HG02870 (cell line): ENCODE results near the gene UVSSA.
"Not testable (repeated sequence)": the region's sequence is repeated elsewhere in the genome, so short reads cannot be mapped to it uniquely, and the experiment has no call there.

Experiments
- ATAC-seq: cut with Tn5 transposase; IDR thresholded peaks from one replicate; pipeline ENCODE4 v1.9.1; 2021; ENCODE audit warnings: mild to moderate bottlenecking, moderate library complexity; ENCODE audit not compliant: unreplicated experiment

UVSSA gene

GRCh38 chr4:1415681-1415981, 68.6 kb downstream of the UVSSA start:
- ATAC-seq: no peak

GRCh38 chr4:1416051-1416947, 69.3 kb downstream of the UVSSA start:
- no peak for ATAC-seq

DNA sequence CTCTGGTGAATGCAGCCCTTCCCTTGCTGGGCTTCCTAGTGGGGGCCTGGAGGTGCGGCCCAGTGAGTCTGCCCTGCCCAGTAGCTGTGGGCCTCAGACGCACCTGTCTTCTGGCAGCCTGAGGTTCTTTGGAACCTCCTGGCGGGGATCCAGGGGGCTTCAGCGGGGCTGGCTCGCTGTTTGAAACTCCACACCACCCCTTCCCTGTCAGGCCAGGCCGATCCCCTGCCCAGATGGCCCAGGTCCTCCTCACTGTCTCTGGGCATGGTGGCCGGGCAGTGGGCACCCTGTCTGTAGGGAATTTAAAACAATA, 69.9 kb downstream of the UVSSA start:
- ATAC-seq: no peak

GRCh38 chr4:1417522-1418390, 70.7 kb downstream of the UVSSA start:
- no peak for ATAC-seq

DNA sequence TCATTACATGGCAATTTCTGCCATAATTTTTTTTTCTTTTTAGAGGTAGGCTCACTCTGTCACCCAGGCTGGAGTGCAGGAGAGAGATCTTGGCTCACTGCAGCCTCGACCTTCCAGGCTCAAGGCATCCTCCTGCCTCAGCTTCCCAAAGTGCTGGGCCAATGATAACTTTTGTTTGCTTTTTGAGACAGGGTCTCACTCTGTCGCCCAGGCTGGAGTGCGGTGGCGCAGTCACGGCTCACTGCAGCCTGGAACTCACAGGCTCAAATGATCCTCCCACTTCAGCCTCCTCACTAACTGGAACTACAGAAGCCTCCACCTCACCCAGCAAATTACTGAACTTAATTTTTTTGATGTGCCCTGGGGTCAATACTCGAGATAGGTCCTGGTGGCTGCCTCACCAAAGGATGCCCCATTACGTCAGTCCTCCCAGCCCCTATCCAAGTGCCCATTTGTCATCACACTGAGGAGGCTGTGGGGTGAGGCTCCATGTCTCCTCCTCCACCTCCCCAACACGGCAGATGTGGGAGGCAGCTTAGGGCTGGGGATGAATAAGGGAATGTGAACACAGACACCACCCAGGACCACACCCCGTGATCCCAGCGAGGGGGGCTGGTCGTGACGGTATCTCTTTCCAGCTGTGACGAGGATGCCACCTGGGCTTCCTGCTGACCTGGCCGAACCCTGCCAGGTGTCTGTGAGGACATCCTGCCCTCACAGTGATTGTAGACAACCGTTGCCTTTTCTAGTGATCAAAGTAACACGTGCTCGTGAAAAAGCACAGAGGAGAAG, 71.7 kb downstream of the UVSSA start:
- ATAC-seq: no peak

DNA sequence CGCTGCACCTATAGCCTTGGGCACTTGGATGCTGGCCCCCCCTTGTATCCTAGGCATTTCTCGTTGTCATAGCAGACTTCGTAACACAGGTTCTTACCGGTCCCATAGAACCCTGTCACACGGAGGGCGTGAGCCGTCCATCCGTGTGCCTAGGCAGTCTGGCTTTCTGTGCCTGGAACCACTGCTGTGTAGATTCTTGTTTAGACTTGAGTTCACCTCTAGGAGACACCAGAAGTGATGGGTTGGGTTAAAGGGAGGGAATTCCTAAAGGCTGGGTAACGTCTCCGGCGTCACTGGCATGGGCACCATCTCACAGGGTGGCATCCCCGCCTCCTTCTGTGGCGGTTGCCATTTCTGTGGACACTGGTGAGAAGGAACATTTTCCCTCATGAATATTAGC, 72.7 kb downstream of the UVSSA start:
- ATAC-seq: no peak

DNA sequence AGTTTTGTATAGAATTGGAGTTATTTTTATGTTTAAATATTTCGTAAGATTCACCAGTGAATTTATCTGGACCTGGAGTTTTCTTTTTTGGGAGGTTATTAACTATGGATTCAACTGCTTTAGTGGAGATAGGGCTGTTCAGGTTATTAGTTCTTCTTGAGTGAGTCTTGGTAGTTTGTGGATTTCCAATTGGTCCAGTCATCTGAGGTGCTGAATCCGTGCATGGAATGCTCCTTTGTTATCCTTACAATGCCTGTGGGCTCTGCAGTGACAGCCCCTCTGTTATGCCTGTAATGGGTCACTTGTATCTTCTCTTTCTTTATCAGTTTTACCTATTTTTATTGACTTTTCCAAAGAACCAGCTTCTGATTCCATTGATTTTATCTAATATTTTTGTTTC, 74.6 kb downstream of the UVSSA start:
- ATAC-seq: no peak

- ATAC-seq: no peak
These were observed 80.0 kb downstream of the UVSSA start for GRCh38 chr4:1427010-1427409.

GRCh38 chr4:1443688-1444172, 96.7 kb downstream of the UVSSA start:
- not testable (repeated sequence) for ATAC-seq
